Fibroblast of skin of left biceps (primary cell): ENCODE data around the gene CRYGS.
"Not testable (repeated sequence)": the region's sequence is repeated elsewhere in the genome, so short reads cannot be mapped to it uniquely, and the experiment has no call there.

Experiments used
- DNase-seq, 2 experiments: peaks; one replicate each; pipeline ENCODE4 v3.0.0-alpha.2; 2013; ENCODE audit warnings: low read depth in 2 of 2

Gene CRYGS

GRCh38 chr3:186544281-186544680 is at the start of gene CRYGS:
Gene CRYGS, minus strand, starts transcription at chr3:186544380. Its CDS starts 54 bp downstream, at chr3:186544326.
- DNase-seq, result no peak

GRCh38 chr3:186593862-186594261 is 49.7 kb upstream of the CRYGS start:
- DNase-seq, result no peak

GRCh38 chr3:186592682-186593081 is 48.5 kb upstream of the CRYGS start:
- no peak for DNase-seq

GRCh38 chr3:186590580-186591295 is 46.6 kb upstream of the CRYGS start:
- DNase-seq, result no peak

GRCh38 chr3:186589856-186590579 is 45.8 kb upstream of the CRYGS start:
- no peak for DNase-seq

- DNase-seq, result no peak
Measured at GRCh38 chr3:186589121-186589520, 44.9 kb upstream of the CRYGS start.

GRCh38 chr3:186588632-186589031 is 44.5 kb upstream of the CRYGS start:
- DNase-seq, result no peak

GRCh38 chr3:186587183-186587582 is 43.0 kb upstream of the CRYGS start:
- no peak for DNase-seq

GRCh38 chr3:186586245-186586644 is 42.1 kb upstream of the CRYGS start:
- not testable (repeated sequence) for DNase-seq

- no peak for DNase-seq
Measured at GRCh38 chr3:186583831-186584230, 39.7 kb upstream of the CRYGS start.

- no peak for DNase-seq
Measured at GRCh38 chr3:186582541-186582940, 38.4 kb upstream of the CRYGS start.

GRCh38 chr3:186580785-186581184 is 36.6 kb upstream of the CRYGS start:
- no peak for DNase-seq

- no peak for DNase-seq
Measured at GRCh38 chr3:186577521-186577920, 33.3 kb upstream of the CRYGS start.

- DNase-seq, result no peak
Measured at GRCh38 chr3:186571644-186572013, 27.4 kb upstream of the CRYGS start.

- DNase-seq, result no peak
Measured at GRCh38 chr3:186570941-186571643, 26.9 kb upstream of the CRYGS start.

GRCh38 chr3:186570096-186570940 is 26.1 kb upstream of the CRYGS start, which contains the start of gene DNAJB11:
Gene DNAJB11, plus strand, starts transcription at chr3:186570720. Its CDS starts 178 bp downstream, at chr3:186570898.
- DNase-seq, result peak; percentile 99

- no peak for DNase-seq
Measured at GRCh38 chr3:186569779-186570095, 25.6 kb upstream of the CRYGS start.

GRCh38 chr3:186569361-186569760 is 25.2 kb upstream of the CRYGS start:
- not testable (repeated sequence) for DNase-seq

- DNase-seq, result peak; percentile 66 to 68
Measured at GRCh38 chr3:186567072-186567921, 23.1 kb upstream of the CRYGS start, which contains the start of gene TBCCD1. Gene TBCCD1, minus strand, starts transcription at chr3:186567339. Its CDS starts 3,010 bp downstream, at chr3:186564329.

- no peak for DNase-seq
Measured at GRCh38 chr3:186566772-186567071, 22.5 kb upstream of the CRYGS start.

- no peak for DNase-seq
Measured at GRCh38 chr3:186564586-186564985, 20.4 kb upstream of the CRYGS start.
